Testis (tissue), 3 donors: ENCODE data around the gene IFIT3. TPM values are rescaled to one million over a fixed set of nuclear protein-coding genes. Genes with fewer than 3 reads are reported as not detected.

ENCODE experiments used
- DNase-seq: peaks from one replicate; pipeline ENCODE4 v3.0.0-alpha.2; 2019
- H3K27ac ChIP-seq, 2 donors: fragments of 200-600 bp; sonication (generic); one replicate each; pipeline ENCODE4 v1.5.1; 2019
- H3K27me3 ChIP-seq: fragments of 200-600 bp; sonication (generic); one replicate; pipeline ENCODE4 v1.5.1; 2019
- H3K36me3 ChIP-seq: fragments of 200-600 bp; sonication (generic); one replicate; pipeline ENCODE4 v1.5.1; 2017; ENCODE audit warnings: low read depth; ENCODE audit errors: missing control alignments
- H3K4me1 ChIP-seq: fragments of 200-600 bp; sonication (generic); one replicate; pipeline ENCODE4 v1.5.1; 2019
- H3K4me3 ChIP-seq, 2 donors: fragments of 200-600 bp; sonication (generic); one replicate each; pipeline ENCODE4 v1.5.1; 2017 to 2019
- H3K9me3 ChIP-seq: fragments of 200-600 bp; sonication (generic); one replicate; pipeline ENCODE4 v1.5.1; 2017
- CTCF ChIP-seq, 3 experiments: fragments of 450-650 bp in 2 of 3; fragments of 200-600 bp in 1 of 3; sonication (generic) in 1 of 3; IDR thresholded peaks; one replicate each; pipeline ENCODE4 v1.5.1; 2016 to 2019; ENCODE audit warnings: antibody characterized with exemption in 3 of 3, mild to moderate bottlenecking in 2 of 3, moderate library complexity in 1 of 3
- POLR2A ChIP-seq: fragments of 450-650 bp; IDR thresholded peaks from one replicate; pipeline ENCODE4 v1.6.1; 2017; ENCODE audit warnings: antibody characterized with exemption, mild to moderate bottlenecking, moderate library complexity
- WGBS, 2 donors: methylation state at CpG; one replicate each; pipeline ENCODE4 v1.1.5; 2018; 5-methylcytosine and 5-hydroxymethylcytosine counted together
- intact Hi-C: fragments of 100-400 bp; cut with DNase I; formaldehyde crosslinking; loops from one replicate; pipeline ENCODE4 v1.15.1; 2023; ENCODE audit warnings: low total_unique reads
- polyA plus RNA-seq: library from polyadenylated mRNA; stranded (reverse); fragments of 350-450 nt; fragmentation: Illumina TruSeq; extraction: RNeasy Lipid Tissue Mini Kit (QIAGEN cat#74804); gene quantifications from one replicate; pipeline ENCODE4 v1.2.3, GENCODE V29; 2014; ENCODE audit warnings: low read depth, low replicate concordance; ENCODE audit not compliant: insufficient read depth
- total RNA-seq, 2 donors: library from RNA; depleted of rRNA; stranded (reverse); fragments of >200 nt; gene quantifications; one replicate each; pipeline ENCODE4 v1.2.3, GENCODE V29; 2016

The IFIT3 gene
- total and polyA plus RNA-seq, 3 donors from 2014 or later, result 5.4 to 10.6 (median 6.9) TPM

GRCh38 chr10:89335226-89335625, 7.4 kb downstream of the IFIT3 start:
- Histone ChIP-seq H3K9me3 (no peaks in the 10 kb centered on the region), H3K27me3 (no peaks in the 10 kb centered on the region), H3K4me1 (peaks cover 11% of the 10 kb centered on the region), H3K36me3 (no peaks in the 10 kb centered on the region), H3K27ac (no peak overlapping the region), H3K4me3 (no peak overlapping the region)
- no peak for DNase-seq
- intact Hi-C loops, result no loop called here
- WGBS, 2 donors, result 90 to 93% methylated on average over 3 of the region's 3 CpGs
- no peak for TF ChIP-seq POLR2A
- no peak for TF ChIP-seq CTCF (IDR thresholded peaks at IDR 0.05)

- intact Hi-C loops, result no loop called here
Observed at GRCh38 chr10:89336241-89336640, 8.4 kb downstream of the IFIT3 start.

GRCh38 chr10:89337484-89337883, 9.7 kb downstream of the IFIT3 start:
- Histone ChIP-seq H3K9me3 (no peaks in the 10 kb centered on the region), H3K27me3 (no peaks in the 10 kb centered on the region), H3K4me3 (no peak overlapping the region), H3K27ac (no peak overlapping the region), H3K36me3 (no peaks in the 10 kb centered on the region), H3K4me1 (peaks cover 11% of the 10 kb centered on the region)
- 82 to 96% methylated on average over 6 of the region's 6 CpGs for WGBS, 2 donors
- intact Hi-C loops, result no loop called here
- TF ChIP-seq POLR2A (no peak), CTCF (IDR thresholded peaks at IDR 0.05) (no peak)
- DNase-seq, result no peak

More at GRCh38 chr10:89336241-89336640, 8.4 kb downstream of the IFIT3 start:
- 90 to 91% methylated on average over 3 of the region's 3 CpGs for WGBS, 2 donors
- Histone ChIP-seq H3K36me3 (no peaks in the 10 kb centered on the region), H3K27me3 (no peaks in the 10 kb centered on the region), H3K4me3 (no peak overlapping the region), H3K4me1 (peaks cover 11% of the 10 kb centered on the region), H3K9me3 (no peaks in the 10 kb centered on the region), H3K27ac (no peak overlapping the region)
- no peak for DNase-seq
- TF ChIP-seq POLR2A, result no peak
- no peak for TF ChIP-seq CTCF (IDR thresholded peaks at IDR 0.05)

- Histone ChIP-seq H3K27me3 (no peaks in the 10 kb centered on the region), H3K9me3 (no peaks in the 10 kb centered on the region), H3K4me1 (peaks cover 4% of the 10 kb centered on the region), H3K4me3 (no peak overlapping the region), H3K36me3 (no peaks in the 10 kb centered on the region), H3K27ac (no peak overlapping the region)
- 81 to 97% methylated on average over 3 of the region's 3 CpGs for WGBS, 2 donors
- TF ChIP-seq CTCF (IDR thresholded peaks at IDR 0.05) (no peak), POLR2A (no peak)
- intact Hi-C loops, result no loop called here
- DNase-seq, result no peak
Observed at GRCh38 chr10:89338713-89339112, 10.9 kb downstream of the IFIT3 start.

- intact Hi-C loops, result no loop called here
- TF ChIP-seq POLR2A (no peak), CTCF (IDR thresholded peaks at IDR 0.05) (no peak)
- no peaks in the 10 kb centered on the region for H3K36me3 ChIP-seq
- H3K4me3 ChIP-seq, result no peak overlapping the region
- no peaks in the 10 kb centered on the region for H3K27me3 ChIP-seq
- H3K4me1 ChIP-seq, result no peaks in the 10 kb centered on the region
- H3K9me3 ChIP-seq, result no peaks in the 10 kb centered on the region
- DNase-seq, result no peak
- 93 to 97% methylated on average over 3 to 4 of the region's 4 CpGs for WGBS, 2 donors
- no peak overlapping the region for H3K27ac ChIP-seq
Observed at GRCh38 chr10:89339875-89340274, 12.1 kb downstream of the IFIT3 start.
